B cell (primary cell): ENCODE results near the gene LRRC37A2.
"Not testable (repeated sequence)": the region's sequence is repeated elsewhere in the genome, so short reads cannot be mapped to it uniquely, and the experiment has no call there.

Experiments used
- EZH2 ChIP-seq: IDR thresholded peaks from 2 replicates; pipeline ENCODE4 v1.6.1; 2012; ENCODE audit warnings: borderline replicate concordance, low read depth, mild to moderate bottlenecking, moderate library complexity, low read length; ENCODE audit not compliant: insufficient read depth, poor library complexity, severe bottlenecking
- TF ChIP-seq, protein P1 (sequence below): fragments of 200-600 bp; IDR thresholded peaks from one replicate; pipeline ENCODE4 v1.8.0; 2022; ENCODE audit warnings: antibody characterized with exemption, mild to moderate bottlenecking

DNA sequence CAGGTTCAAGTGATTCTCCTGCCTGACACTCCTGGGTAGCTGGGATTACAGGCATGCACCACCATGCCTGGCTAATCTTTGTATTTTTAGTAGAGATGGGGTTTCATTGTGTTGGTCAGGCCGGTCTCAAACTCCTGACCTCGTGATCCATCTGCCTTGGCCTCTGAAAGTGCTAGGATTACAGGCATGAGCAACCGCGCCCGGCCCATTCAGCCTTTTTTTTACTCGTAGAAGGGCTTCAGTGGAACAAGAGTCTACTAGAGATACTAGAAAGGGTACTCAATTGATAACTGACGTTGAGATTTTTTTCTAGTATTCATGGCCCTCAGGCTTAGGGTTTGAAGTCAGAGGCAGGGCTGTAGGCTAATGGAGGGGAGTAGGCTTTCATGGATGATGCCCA is 6.4 kb upstream of the LRRC37A2 start:
- TF ChIP-seq, protein P1, sequence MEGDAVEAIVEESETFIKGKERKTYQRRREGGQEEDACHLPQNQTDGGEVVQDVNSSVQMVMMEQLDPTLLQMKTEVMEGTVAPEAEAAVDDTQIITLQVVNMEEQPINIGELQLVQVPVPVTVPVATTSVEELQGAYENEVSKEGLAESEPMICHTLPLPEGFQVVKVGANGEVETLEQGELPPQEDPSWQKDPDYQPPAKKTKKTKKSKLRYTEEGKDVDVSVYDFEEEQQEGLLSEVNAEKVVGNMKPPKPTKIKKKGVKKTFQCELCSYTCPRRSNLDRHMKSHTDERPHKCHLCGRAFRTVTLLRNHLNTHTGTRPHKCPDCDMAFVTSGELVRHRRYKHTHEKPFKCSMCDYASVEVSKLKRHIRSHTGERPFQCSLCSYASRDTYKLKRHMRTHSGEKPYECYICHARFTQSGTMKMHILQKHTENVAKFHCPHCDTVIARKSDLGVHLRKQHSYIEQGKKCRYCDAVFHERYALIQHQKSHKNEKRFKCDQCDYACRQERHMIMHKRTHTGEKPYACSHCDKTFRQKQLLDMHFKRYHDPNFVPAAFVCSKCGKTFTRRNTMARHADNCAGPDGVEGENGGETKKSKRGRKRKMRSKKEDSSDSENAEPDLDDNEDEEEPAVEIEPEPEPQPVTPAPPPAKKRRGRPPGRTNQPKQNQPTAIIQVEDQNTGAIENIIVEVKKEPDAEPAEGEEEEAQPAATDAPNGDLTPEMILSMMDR: not testable (repeated sequence)
- not testable (repeated sequence) for TF ChIP-seq EZH2
